ENCODE results near the gene UGT1A5.

Gene UGT1A5

GRCh38 chr2:233712611-233713261 is at the start of gene UGT1A5:
UGT1A5 (plus strand) TSS chr2:233712907; CDS start chr2:233712992, 85 bp downstream.
- Histone ChIP-seq H3K4me3 (IDR thresholded peaks at IDR 0.05; ENCODE audit: insufficient read depth, low read depth, low read length) (no peak within 1 kb of the TSS), H3K4me1 (ENCODE audit: low read depth, poor library complexity, severe bottlenecking) (no peaks in the 10 kb centered on the region), H3K4me2 (no peak within 1 kb of the TSS), H2AFZ (ENCODE audit: low read depth) (no peak within 1 kb of the TSS), H4K20me1 (ENCODE audit: insufficient read depth) (no peaks in the 10 kb centered on the region), H3K27me3 (ENCODE audit: insufficient read depth, low read depth) (no peaks in the 10 kb centered on the region), H3K79me2 (ENCODE audit: insufficient read depth, low read depth) (no peaks in the 10 kb centered on the region), H3K9ac (no peak within 1 kb of the TSS), H3K27ac (no peak within 1 kb of the TSS), H3K36me3 (ENCODE audit: insufficient read depth) (no peaks in the 10 kb centered on the region)
- TF ChIP-seq, protein P1, sequence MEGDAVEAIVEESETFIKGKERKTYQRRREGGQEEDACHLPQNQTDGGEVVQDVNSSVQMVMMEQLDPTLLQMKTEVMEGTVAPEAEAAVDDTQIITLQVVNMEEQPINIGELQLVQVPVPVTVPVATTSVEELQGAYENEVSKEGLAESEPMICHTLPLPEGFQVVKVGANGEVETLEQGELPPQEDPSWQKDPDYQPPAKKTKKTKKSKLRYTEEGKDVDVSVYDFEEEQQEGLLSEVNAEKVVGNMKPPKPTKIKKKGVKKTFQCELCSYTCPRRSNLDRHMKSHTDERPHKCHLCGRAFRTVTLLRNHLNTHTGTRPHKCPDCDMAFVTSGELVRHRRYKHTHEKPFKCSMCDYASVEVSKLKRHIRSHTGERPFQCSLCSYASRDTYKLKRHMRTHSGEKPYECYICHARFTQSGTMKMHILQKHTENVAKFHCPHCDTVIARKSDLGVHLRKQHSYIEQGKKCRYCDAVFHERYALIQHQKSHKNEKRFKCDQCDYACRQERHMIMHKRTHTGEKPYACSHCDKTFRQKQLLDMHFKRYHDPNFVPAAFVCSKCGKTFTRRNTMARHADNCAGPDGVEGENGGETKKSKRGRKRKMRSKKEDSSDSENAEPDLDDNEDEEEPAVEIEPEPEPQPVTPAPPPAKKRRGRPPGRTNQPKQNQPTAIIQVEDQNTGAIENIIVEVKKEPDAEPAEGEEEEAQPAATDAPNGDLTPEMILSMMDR (conservative IDR thresholded peaks at IDR 0.05; ENCODE audit: low read depth, low read length), result no peak

GRCh38 chr2:233663911-233664310 is 48.8 kb upstream of the UGT1A5 start:
- Histone ChIP-seq H3K4me1 (ENCODE audit: low read depth, poor library complexity, severe bottlenecking) (no peaks in the 10 kb centered on the region), H3K9ac (no peak overlapping the region), H3K4me3 (IDR thresholded peaks at IDR 0.05; ENCODE audit: insufficient read depth, low read depth, low read length) (no peak overlapping the region), H3K36me3 (ENCODE audit: insufficient read depth) (no peaks in the 10 kb centered on the region), H2AFZ (ENCODE audit: low read depth) (no peak overlapping the region), H4K20me1 (ENCODE audit: insufficient read depth) (no peaks in the 10 kb centered on the region), H3K4me2 (no peak overlapping the region), H3K27me3 (ENCODE audit: insufficient read depth, low read depth) (no peaks in the 10 kb centered on the region), H3K27ac (no peak overlapping the region), H3K79me2 (ENCODE audit: insufficient read depth, low read depth) (no peaks in the 10 kb centered on the region)
- TF ChIP-seq, protein P1 (conservative IDR thresholded peaks at IDR 0.05; ENCODE audit: low read depth, low read length), result no peak

DNA sequence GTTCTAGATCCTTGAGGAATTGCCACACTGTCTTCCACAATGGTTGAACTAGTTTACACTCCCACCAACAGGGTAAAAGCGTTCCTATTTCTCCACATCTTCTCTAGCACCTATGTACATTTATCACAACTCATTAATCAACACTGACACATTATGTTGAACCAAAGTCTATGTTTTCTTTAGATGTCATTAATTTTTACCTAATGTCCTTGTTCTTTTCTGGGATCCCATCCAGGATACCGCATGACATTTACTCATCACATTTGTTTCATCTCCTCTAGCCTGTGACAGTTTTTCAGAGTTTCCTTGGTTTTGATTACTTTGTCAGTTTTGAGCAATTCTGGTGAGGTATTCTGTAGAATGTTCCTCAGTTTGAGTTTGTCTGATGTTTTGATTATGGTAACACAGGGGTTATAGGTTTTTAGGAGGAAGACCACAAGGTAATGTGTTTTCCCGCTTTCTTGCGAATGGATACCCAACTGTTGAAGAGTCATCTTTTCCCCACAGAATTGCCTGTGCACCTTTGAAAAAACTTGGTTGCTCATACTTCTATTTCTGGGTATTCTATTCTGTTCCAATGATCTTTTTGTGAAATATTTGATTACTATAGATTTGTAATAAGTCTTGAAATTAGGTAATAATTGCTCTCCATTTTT is 44.0 kb upstream of the UGT1A5 start:
- Histone ChIP-seq H3K4me2 (no peak overlapping the region), H2AFZ (ENCODE audit: low read depth) (no peak overlapping the region), H3K27me3 (ENCODE audit: insufficient read depth, low read depth) (no peaks in the 10 kb centered on the region), H4K20me1 (ENCODE audit: insufficient read depth) (no peaks in the 10 kb centered on the region), H3K79me2 (ENCODE audit: insufficient read depth, low read depth) (no peaks in the 10 kb centered on the region), H3K4me3 (IDR thresholded peaks at IDR 0.05; ENCODE audit: insufficient read depth, low read depth, low read length) (no peak overlapping the region), H3K4me1 (ENCODE audit: low read depth, poor library complexity, severe bottlenecking) (no peaks in the 10 kb centered on the region), H3K36me3 (ENCODE audit: insufficient read depth) (no peaks in the 10 kb centered on the region), H3K9ac (no peak overlapping the region), H3K27ac (no peak overlapping the region)
- TF ChIP-seq, protein P1 (conservative IDR thresholded peaks at IDR 0.05; ENCODE audit: low read depth, low read length), result no peak

GRCh38 chr2:233671290-233672161 is 41.2 kb upstream of the UGT1A5 start, which contains the start of gene UGT1A9:
UGT1A9 (plus strand) TSS chr2:233671898; CDS start chr2:233671935, 37 bp downstream.
- Histone ChIP-seq H3K79me2 (ENCODE audit: insufficient read depth, low read depth) (no peaks in the 10 kb centered on the region), H2AFZ (ENCODE audit: low read depth) (no peak within 1 kb of the TSS), H3K4me3 (IDR thresholded peaks at IDR 0.05; ENCODE audit: insufficient read depth, low read depth, low read length) (no peak within 1 kb of the TSS), H3K4me1 (ENCODE audit: low read depth, poor library complexity, severe bottlenecking) (no peaks in the 10 kb centered on the region), H3K36me3 (ENCODE audit: insufficient read depth) (no peaks in the 10 kb centered on the region), H4K20me1 (ENCODE audit: insufficient read depth) (no peaks in the 10 kb centered on the region), H3K4me2 (no peak within 1 kb of the TSS), H3K27me3 (ENCODE audit: insufficient read depth, low read depth) (no peaks in the 10 kb centered on the region), H3K27ac (no peak within 1 kb of the TSS), H3K9ac (no peak within 1 kb of the TSS)
- TF ChIP-seq, protein P1 (conservative IDR thresholded peaks at IDR 0.05; ENCODE audit: low read depth, low read length), result no peak

All from KMS-11 (cell line).